ENCODE data around the gene CPED1. TPM values are rescaled to one million over a fixed set of nuclear protein-coding genes. Genes with fewer than 3 reads are reported as not detected.
A peak's percentile ranks its signal among the peaks of the same experiment; 100 is the strongest.

The CPED1 gene
- total RNA-seq, result 10 to 100 TPM in 1 of 2 donors, 1 to 10 TPM in 1; 3.4 to 15.9 TPM
- long read RNA-seq, full-length matches to known transcripts, result 1 of 2 reads
- long read RNA-seq, partial matches to known transcripts, result 0 of 2 reads
- long read RNA-seq, other reads (novel, unspliced or antisense), result 1 of 2 reads

- ATAC-seq (peak; percentile 89), DNase-seq (peak; percentile 66 to 76)
- intact Hi-C loops (cut with DNase I, micrococcal nuclease), result loop anchor here in 1 of 2 donors (5.0 kb wide), 1 partner anchor 94 kb away; no protein-coding TSS in a partner anchor
Measured at GRCh38 chr7:120988591-120989256, at the start of gene CPED1. CPED1 (plus strand) TSS chr7:120988711; CDS start chr7:120989622, 911 bp downstream.

DNA sequence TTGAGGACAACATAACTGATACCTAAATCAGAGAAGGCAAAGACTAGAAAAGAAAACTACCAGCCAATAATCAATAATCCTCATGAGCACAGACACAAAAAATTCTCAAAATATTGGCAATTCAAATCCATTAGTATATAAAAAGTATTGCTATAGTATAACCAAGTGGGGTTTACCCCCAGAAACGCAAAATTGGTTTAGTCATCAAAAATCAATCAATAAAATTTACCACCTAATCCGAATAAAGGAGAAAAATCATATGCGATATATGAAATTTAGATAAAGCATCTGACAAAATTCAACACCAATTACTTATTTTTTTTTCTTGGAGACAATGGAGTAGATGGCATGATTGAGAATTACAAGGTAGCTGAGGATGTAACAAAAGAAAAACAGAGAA lies 49.2 kb upstream of the CPED1 start:
- no peak for DNase-seq
- intact Hi-C loops (cut with DNase I, micrococcal nuclease), result no loop called here
- ATAC-seq, result no peak

DNA sequence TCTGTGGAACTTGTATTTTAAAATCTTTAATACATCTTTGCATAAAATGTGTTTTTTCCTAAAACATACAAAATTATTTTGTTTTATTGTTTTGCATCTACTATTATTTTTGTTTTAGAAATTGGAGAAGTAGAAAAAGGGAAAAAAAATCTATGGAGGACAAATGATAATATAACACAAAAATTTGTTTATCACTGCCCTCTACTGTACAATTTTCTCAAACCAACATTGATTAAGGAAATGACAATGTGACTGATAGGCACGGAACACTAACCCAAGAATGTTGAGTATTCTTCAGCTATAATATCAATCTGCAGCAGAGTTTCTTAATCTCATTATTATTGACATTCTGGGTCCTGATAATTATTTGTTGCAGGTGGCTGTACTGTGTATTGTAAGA lies 47.4 kb upstream of the CPED1 start:
- peak; percentile 65 for ATAC-seq
- intact Hi-C loops (cut with DNase I, micrococcal nuclease), result loop anchor here in 1 of 2 donors (5.0 to 10.0 kb wide), 2 partner anchors 86 to 134 kb away; partner anchors contain the start of gene TSPAN12
- DNase-seq, result no peak

GRCh38 chr7:120941856-120942255 lies 46.7 kb upstream of the CPED1 start:
- intact Hi-C loops (cut with DNase I, micrococcal nuclease), result loop anchor here in 1 of 2 donors (5.0 to 10.0 kb wide), 2 partner anchors 87 to 135 kb away; partner anchors contain the start of gene TSPAN12
- ATAC-seq (no peak), DNase-seq (no peak)

- DNase-seq (no peak), ATAC-seq (no peak)
- intact Hi-C loops (cut with DNase I, micrococcal nuclease), result loop anchor here in 1 of 2 donors (5.0 to 10.0 kb wide), 2 partner anchors 88 to 136 kb away; partner anchors contain the start of gene TSPAN12
Measured at GRCh38 chr7:120942861-120943260, 45.6 kb upstream of the CPED1 start.

GRCh38 chr7:120944826-120945562 lies 43.5 kb upstream of the CPED1 start:
- DNase-seq (no peak), ATAC-seq (peak; percentile 85)
- intact Hi-C loops (cut with DNase I, micrococcal nuclease), result loop anchor here in 1 of 2 donors (5.0 to 10.0 kb wide), 2 partner anchors 90 to 138 kb away; partner anchors contain the start of gene TSPAN12

GRCh38 chr7:120947980-120948379 lies 40.5 kb upstream of the CPED1 start:
- intact Hi-C loops (cut with DNase I, micrococcal nuclease), result loop anchor here in 1 of 2 donors (10.0 kb wide), 1 partner anchor 93 kb away; the partner anchor contains the start of gene TSPAN12
- no peak for DNase-seq
- ATAC-seq, result no peak

- ATAC-seq (no peak), DNase-seq (no peak)
- intact Hi-C loops (cut with DNase I, micrococcal nuclease), result loop anchor here in 1 of 2 donors (10.0 kb wide), 1 partner anchor 95 kb away; the partner anchor contains the start of gene TSPAN12
Measured at GRCh38 chr7:120949393-120949911, 39.1 kb upstream of the CPED1 start.

DNA sequence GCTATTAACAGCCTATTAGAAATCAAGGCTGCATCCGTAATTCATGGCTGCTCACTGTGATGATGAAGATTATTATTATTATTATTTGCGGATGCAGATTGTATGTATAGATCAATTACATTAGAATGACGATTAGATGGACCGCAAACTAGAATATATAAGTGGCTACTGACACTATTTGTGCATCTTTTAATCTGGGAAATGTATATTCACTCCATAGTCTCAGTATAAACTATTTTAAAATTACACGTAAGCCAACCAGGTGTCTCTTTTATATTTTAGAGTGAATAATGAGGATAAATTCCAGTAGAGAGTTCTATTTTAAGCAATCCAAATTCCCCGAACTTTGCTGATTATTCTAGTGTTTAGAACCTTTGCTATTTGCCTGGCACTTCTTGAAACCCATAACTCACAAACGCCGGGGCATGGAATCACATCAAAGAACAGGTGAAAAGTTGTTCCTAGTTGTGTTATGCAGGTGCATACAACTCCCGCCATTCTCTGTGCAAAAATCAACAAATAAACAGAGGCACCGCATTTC lies 38.4 kb upstream of the CPED1 start:
- ATAC-seq (no peak), DNase-seq (no peak)
- intact Hi-C loops (cut with DNase I, micrococcal nuclease), result loop anchor here in 1 of 2 donors (10.0 kb wide), 1 partner anchor 95 kb away; the partner anchor contains the start of gene TSPAN12

DNA sequence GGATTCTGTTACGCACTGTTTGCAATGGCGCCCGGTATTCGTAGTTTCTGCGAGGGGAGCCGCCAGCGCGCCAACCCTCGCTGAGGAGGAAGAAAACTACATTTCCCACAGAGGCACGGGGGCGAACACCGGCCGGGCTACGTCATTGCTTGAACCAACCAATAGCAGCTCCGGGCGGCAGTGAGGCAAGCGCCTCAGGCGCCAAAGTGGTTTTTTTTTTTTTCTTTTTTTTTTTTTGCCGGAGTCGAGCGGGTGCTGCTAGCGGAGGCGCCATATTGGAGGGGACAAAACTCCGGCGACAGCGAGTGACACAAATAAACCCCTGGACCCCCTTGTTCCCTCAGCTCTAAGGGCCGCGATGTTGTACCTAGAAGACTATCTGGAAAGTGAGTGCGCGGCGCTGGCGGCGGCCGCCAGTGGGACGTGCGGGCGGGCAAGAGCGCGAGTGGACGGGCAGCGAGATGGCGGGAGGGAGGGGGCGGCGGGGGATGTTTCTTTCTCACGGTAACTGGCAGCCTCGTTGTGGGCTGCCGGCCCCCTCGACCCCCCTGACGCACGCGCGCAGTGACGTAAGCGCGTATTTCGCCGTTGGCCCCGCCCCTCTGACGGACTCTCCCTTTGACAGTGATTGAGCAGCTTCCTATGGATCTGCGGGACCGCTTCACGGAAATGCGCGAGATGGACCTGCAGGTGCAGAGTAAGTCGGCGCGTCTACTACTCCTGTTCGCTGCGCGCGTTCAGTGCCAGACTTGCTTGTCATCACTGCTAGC lies 37.8 kb upstream of the CPED1 start, which contains the start of gene ING3:
Gene ING3, plus strand, starts transcription at position 239 of the 770 bp plus-strand sequence. Its CDS starts 120 bp downstream, at position 359.
- intact Hi-C loops (cut with DNase I, micrococcal nuclease), result no loop called here
- peak; percentile 98 for DNase-seq
- peak; percentile 94 for ATAC-seq

- no peak for ATAC-seq
- intact Hi-C loops (cut with DNase I, micrococcal nuclease), result no loop called here
Measured at GRCh38 chr7:120951309-120951699, 37.2 kb upstream of the CPED1 start.

DNA sequence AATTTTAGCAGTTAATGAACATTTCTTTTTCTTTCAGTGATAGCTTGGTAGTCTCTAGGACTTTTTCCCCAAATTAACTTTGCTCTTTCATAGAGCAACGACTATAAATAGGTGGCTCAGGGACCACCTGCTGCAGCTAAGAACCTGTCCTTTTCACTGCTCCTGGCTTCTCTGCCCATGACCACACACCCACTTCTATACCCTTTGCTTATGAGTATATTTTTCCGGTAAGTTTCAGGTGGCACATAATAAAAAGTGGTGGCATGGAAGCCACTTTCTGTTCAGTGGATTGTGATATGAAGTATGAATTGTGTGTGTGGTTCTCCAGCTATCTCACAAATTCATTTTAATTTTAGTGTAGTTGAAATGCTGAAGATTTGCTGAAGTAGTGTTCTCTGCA lies 36.7 kb upstream of the CPED1 start:
- no peak for DNase-seq
- ATAC-seq, result no peak
- intact Hi-C loops (cut with DNase I, micrococcal nuclease), result no loop called here

More at GRCh38 chr7:120951309-120951699, 37.2 kb upstream of the CPED1 start:
- DNase-seq, result no peak

DNA sequence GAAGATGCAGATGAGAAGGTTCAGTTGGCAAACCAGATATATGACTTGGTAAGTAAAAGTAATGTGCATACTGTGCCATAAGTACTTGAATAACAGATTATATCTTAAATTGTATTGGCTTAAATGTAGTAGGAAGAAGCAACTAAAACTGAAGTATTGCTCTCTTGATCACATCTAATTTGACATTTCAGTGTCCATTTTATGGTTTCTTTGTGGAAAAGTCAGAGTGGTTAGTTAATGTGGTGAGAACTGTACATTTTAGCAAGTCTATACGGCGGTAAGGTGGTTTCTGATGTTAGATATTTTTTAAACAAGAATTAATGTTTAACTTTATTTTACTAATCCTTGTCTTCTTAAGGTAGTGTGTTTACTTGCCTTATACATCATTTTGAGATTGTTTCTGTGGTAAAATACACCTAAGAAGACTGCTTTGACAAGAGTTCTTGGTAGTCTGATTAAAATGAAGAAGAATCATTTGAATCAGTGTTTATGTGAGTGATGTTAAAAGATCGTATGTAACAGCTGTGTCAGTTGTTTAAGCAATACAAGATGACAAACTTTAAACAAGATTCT lies 32.8 kb upstream of the CPED1 start:
- intact Hi-C loops (cut with DNase I, micrococcal nuclease), result no loop called here
- DNase-seq (no peak), ATAC-seq (no peak)

DNA sequence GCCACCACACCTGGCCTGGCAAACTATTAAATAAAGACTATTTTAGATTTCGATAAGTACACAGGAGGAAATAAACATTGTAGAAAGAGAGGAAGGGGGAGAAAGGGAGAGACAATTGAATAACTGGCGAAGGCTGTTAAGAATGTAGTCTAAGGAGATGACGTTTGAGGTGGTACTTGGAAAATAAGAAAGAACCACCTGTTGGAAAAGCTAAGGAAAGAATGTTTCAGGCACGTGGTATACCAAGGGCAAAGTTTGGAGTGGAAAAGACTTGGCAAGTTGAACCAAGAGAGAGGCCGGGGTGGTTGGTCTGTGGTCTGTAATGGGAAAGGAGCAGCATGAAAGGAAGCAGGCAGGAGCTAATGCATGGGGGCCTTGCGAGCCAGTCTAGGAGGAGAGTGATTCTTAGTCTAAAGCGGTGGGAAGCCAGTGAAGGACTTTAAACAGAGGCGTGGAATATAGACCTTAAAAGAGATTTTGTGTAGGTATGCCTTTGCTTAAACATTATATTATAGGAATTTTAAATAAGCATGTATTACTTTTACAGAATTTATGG lies 28.5 kb upstream of the CPED1 start:
- ATAC-seq, result no peak
- no peak for DNase-seq
- intact Hi-C loops (cut with DNase I, micrococcal nuclease), result no loop called here

DNA sequence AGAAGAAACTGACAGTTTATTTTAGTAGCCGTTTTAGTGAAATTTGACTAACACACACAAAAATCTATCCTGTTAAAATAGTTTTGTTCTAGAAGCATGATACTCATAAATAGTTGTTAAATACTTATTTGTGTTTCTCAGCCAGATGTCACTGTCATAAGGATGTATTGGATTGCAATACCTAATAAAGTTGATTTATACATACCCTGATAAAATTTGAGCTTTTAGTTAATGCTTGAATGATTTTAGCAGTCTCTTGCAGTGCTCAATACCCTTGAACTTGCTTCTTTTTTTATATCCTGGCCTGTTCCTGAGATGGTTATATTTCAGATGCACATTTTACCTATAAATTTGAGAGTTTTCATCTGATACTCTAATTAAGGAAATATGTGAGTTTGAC lies 27.8 kb upstream of the CPED1 start:
- DNase-seq, result no peak
- intact Hi-C loops (cut with DNase I, micrococcal nuclease), result no loop called here
- ATAC-seq, result no peak

GRCh38 chr7:120961638-120962173 lies 26.8 kb upstream of the CPED1 start:
- DNase-seq (no peak), ATAC-seq (no peak)
- intact Hi-C loops (cut with DNase I, micrococcal nuclease), result no loop called here

GRCh38 chr7:120964088-120964487 lies 24.4 kb upstream of the CPED1 start:
- ATAC-seq (no peak), DNase-seq (no peak)
- intact Hi-C loops (cut with DNase I, micrococcal nuclease), result no loop called here
